ENCODE results near the gene TMSB4X.

DNA sequence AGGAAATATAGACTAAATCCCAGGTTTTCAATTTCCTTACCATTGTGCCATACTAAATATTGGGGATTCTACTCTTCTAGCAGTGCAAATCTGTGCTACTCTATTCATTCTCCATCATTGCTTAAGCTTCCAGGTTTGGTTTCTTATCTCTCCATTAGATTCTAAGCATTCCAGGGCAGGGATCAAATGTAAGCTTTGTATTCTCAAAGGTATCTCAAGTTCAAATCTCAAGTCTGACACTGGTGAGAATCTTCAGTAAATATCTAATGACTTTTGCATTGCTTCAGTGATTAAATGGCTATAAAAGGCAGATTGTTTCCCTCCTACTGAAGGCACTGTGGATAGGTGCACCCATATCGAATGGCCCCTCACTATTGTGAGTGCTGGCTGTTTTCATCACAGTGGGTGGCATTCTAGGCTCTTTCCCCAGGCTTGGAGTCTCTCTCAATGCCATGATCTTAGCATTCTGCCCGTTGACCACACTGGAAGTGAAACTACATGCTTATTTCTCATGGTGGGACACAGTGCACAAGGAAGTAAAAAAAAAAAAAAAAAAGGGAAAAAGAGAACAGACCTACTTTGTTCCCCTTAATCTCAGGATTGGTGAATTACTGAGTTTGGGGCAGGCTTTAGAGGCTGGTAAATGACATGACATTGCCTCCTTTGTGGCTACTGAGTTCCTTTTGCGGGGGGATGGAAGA is 40.8 kb downstream of the TMSB4X start:
- TF ChIP-seq EZH2 (IDR thresholded peaks at IDR 0.05): no peak
- TF ChIP-seq FOXP2 (optimal IDR thresholded peaks at IDR 0.05; ENCODE audit: control extremely low read depth, extremely low read length, insufficient read depth): no peak
- TF ChIP-seq POLR2AphosphoS5 (IDR thresholded peaks at IDR 0.05; ENCODE audit: borderline replicate concordance, low read depth, low read length): no peak
